ENCODE data around the gene FAM118B.

The FAM118B gene
- long read RNA-seq, transcript FAM118B-209 (9 exons, 2,402 nt), result major isoform, 18 of 48 reads
- long read RNA-seq, partial matches to known transcripts, result 2 of 48 reads
- long read RNA-seq, other reads (novel, unspliced or antisense), result 26 of 48 reads

DNA sequence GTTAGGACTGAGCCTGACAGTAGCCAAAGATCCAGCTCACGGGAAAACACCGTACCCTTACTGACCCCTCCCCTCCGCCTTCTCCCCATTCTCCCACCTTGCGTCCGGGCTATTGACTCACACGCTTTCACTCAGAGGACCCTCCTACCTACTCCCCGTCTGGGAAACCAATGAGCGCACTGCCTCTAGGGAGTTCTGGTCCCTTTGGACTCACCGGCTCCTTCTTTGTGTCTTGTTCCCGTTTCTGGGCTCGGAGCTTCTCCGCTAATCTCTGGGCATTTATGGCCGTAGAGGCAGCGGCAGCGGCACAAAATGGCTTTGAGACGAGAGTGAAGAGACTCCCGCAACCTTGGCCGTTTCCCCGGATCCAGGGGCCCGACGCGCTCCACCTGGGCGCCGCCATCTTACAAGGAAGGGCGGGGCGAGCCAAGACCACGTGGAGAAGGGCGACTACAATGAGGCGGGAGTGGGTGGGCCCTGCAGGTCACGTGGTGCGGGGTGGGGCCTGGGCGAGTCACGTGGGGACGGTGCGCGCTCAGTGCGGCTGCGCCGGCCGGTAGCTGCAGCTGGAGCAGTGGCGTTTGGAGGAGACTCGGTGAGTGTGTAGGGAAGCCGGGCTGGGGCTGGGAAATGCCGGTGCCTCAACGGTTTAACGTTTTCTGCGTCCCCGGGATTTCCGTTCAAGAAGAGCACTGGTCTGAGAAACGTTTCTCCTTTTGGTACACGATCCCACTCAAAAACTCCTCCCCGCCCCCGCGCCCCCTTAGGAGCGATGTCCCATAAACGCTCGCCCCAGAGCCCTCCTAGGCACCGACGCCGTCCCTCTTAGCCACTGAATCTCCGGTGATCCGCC is at the start of gene FAM118B, which contains the start of gene RPUSD4:
Gene FAM118B, plus strand, starts transcription at position 547 of the 853 bp plus-strand sequence. CDS start 23,220 bp downstream, outside the sequence.
Gene RPUSD4, minus strand, starts transcription at position 415 of the 853 bp plus-strand sequence. Its CDS starts 12 bp downstream, at position 403.
- Histone ChIP-seq H3K27me3 (ENCODE audit: insufficient read depth, poor library complexity, severe bottlenecking) (no peaks in the 10 kb centered on the region), H3K4me3 (replicated peaks; ENCODE audit: insufficient read depth, low read length) (peak within 1 kb of the TSS; percentile 72), H3K27ac (replicated peaks) (peak within 1 kb of the TSS; percentile 79)
- DNase-seq (ENCODE audit: low read depth in 1 of 2, low spot score in 1 of 2), result peak; percentile 95 to 98
- TF ChIP-seq GABPA (IDR thresholded peaks at IDR 0.05; ENCODE audit: low read depth) (no peak), SPI1 (IDR thresholded peaks at IDR 0.05; ENCODE audit: borderline replicate concordance, low read depth) (no peak), POLR2AphosphoS5 (IDR thresholded peaks at IDR 0.05; ENCODE audit: low read depth) (peak; percentile 83), REST (IDR thresholded peaks at IDR 0.05; ENCODE audit: insufficient replicate concordance, low read depth) (peak; percentile 68)
- TF ChIP-seq, protein P1, sequence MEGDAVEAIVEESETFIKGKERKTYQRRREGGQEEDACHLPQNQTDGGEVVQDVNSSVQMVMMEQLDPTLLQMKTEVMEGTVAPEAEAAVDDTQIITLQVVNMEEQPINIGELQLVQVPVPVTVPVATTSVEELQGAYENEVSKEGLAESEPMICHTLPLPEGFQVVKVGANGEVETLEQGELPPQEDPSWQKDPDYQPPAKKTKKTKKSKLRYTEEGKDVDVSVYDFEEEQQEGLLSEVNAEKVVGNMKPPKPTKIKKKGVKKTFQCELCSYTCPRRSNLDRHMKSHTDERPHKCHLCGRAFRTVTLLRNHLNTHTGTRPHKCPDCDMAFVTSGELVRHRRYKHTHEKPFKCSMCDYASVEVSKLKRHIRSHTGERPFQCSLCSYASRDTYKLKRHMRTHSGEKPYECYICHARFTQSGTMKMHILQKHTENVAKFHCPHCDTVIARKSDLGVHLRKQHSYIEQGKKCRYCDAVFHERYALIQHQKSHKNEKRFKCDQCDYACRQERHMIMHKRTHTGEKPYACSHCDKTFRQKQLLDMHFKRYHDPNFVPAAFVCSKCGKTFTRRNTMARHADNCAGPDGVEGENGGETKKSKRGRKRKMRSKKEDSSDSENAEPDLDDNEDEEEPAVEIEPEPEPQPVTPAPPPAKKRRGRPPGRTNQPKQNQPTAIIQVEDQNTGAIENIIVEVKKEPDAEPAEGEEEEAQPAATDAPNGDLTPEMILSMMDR (IDR thresholded peaks at IDR 0.05; ENCODE audit: insufficient read depth, low read length), result no peak

- DNase-seq (ENCODE audit: low read depth in 1 of 2, low spot score in 1 of 2), result no peak
- H3K27me3 ChIP-seq (ENCODE audit: insufficient read depth, poor library complexity, severe bottlenecking), result no peaks in the 10 kb centered on the region
- H3K27ac ChIP-seq (replicated peaks), result no peak overlapping the region
- no peak overlapping the region for H3K4me3 ChIP-seq (replicated peaks; ENCODE audit: insufficient read depth, low read length)
- TF ChIP-seq SPI1 (IDR thresholded peaks at IDR 0.05; ENCODE audit: borderline replicate concordance, low read depth) (no peak), GABPA (IDR thresholded peaks at IDR 0.05; ENCODE audit: low read depth) (no peak)
These were observed 49.1 kb upstream of the FAM118B start for GRCh38 chr11:126162306-126163030.

GRCh38 chr11:126163074-126163700 is 48.4 kb upstream of the FAM118B start:
- no peaks in the 10 kb centered on the region for H3K27me3 ChIP-seq (ENCODE audit: insufficient read depth, poor library complexity, severe bottlenecking)
- no peak overlapping the region for H3K4me3 ChIP-seq (replicated peaks; ENCODE audit: insufficient read depth, low read length)
- DNase-seq (ENCODE audit: low read depth in 1 of 2, low spot score in 1 of 2), result no peak
- H3K27ac ChIP-seq (replicated peaks), result no peak overlapping the region
- TF ChIP-seq SPI1 (IDR thresholded peaks at IDR 0.05; ENCODE audit: borderline replicate concordance, low read depth) (no peak), POLR2AphosphoS5 (IDR thresholded peaks at IDR 0.05; ENCODE audit: low read depth) (no peak), GABPA (IDR thresholded peaks at IDR 0.05; ENCODE audit: low read depth) (no peak), REST (IDR thresholded peaks at IDR 0.05; ENCODE audit: insufficient replicate concordance, low read depth) (no peak)
- TF ChIP-seq, protein P1 (IDR thresholded peaks at IDR 0.05; ENCODE audit: insufficient read depth, low read length), result no peak
